Measurements from ENCODE around the gene ACTL8.

The ACTL8 gene

DNA sequence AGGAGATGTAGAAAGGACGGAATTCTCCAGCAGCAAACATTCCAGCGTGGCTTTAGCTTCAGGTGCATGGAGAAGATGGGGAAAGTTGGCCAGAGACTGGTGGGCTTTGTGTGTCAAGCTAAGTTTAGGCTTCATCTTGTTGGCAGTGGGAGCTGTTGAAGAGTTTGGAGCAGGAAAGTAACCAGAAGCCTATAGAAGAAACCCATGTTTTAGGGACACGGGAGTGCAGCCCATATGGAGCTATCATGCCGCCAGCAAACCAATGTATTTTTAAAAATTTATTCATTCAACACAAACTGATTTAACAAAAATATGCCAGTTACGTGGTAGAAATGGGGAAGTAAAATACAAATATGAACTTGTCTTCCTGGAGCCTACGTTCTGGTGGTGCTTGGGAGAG lies 53.7 kb downstream of the ACTL8 start:
- DNase-seq = no peak

GRCh38 chr1:17810668-17811067 lies 55.5 kb downstream of the ACTL8 start:
- DNase-seq = no peak

DNA sequence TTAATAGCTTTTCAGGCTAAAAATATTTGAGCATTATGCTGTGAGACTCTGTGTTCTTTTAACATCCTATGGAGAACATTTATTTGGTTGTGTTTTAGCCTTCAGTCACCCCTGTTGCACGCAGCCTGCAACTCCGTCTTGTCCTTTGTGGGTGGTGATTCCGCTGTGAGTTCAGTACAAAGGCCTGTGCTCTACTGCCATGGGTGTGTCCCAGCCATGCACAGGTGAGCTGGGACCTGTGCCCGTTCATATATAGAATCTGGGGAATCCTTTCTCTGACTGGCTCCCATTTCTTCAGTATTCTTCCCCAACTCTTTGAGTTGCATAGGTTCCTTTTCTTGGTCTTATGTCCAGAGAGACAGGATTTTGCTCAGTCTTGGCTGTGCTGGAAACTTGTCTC lies 61.4 kb downstream of the ACTL8 start:
- DNase-seq = no peak

GRCh38 chr1:17819129-17819802 lies 64.1 kb downstream of the ACTL8 start:
- DNase-seq = no peak

- no peak for DNase-seq
Observed at GRCh38 chr1:17820198-17820597, 65.1 kb downstream of the ACTL8 start.

- no peak for DNase-seq
Observed at GRCh38 chr1:17822741-17823426, 67.8 kb downstream of the ACTL8 start.

DNA sequence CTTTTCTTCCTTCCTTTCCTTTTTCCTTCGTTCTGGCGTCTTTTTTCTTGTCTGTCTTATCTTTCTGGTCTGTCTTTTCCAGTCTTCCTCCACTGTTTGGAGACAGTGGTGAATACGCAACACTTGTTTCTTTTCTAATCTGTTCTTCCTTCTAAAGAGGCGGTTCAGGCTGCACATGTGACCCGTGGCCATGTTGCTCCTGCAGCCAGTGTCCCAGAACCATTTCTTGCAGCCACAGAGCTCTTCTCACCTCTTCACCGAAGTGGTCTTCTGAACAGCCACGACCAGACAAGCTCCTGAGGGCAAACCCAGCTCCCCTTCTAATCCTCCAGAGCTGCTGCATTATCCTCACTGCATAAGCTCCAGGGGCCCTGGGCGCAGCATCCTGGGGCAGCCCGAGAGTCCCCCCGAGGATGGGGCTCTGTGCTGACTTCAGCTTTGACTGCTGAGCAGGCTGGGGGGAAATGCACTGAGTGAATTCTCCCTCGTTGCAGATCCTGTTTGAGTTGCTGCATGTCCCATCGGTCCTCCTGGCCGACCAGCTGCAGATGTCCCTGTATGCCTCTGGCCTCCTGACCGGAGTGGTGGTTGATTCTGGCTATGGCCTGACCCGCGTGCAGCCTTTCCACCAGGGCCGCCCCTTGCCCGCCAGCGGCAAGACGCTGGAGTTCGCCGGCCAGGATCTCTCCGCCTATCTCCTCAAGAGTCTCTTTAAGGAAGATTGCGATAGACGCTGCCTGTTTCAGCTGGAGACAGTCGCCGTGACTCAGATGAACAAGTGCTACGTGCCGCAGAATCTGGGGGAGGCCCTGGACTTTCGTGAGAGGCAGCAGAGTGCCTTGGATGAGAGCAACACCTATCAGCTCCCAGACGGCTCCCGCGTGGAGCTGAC lies 70.4 kb downstream of the ACTL8 start:
- no peak for DNase-seq

GRCh38 chr1:17826165-17826488 lies 71.0 kb downstream of the ACTL8 start:
- DNase-seq = no peak

- no peak for DNase-seq
Observed at GRCh38 chr1:17828991-17829390, 73.9 kb downstream of the ACTL8 start.

- no peak for DNase-seq
Observed at GRCh38 chr1:17829579-17829978, 74.4 kb downstream of the ACTL8 start.

DNA sequence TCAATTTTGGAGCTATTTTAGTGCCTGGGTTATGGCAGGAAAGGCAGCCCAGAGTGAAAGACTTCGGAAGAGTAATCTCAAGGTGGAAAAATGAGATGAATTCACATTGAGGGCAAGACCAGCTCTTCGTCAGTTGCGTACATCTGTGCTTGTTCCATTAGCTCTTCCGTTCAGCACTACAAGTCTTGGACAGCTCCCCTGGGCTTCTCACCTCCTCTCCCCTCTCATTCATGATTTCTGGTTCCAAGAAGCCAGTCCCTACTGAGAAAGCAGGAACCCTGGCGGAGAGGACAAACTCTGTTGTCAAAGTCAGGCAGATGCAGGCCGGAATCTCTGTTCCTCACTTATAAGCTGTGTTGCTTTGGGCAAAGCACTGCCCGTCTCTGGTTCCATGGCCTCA lies 76.5 kb downstream of the ACTL8 start:
- no peak for DNase-seq

DNA sequence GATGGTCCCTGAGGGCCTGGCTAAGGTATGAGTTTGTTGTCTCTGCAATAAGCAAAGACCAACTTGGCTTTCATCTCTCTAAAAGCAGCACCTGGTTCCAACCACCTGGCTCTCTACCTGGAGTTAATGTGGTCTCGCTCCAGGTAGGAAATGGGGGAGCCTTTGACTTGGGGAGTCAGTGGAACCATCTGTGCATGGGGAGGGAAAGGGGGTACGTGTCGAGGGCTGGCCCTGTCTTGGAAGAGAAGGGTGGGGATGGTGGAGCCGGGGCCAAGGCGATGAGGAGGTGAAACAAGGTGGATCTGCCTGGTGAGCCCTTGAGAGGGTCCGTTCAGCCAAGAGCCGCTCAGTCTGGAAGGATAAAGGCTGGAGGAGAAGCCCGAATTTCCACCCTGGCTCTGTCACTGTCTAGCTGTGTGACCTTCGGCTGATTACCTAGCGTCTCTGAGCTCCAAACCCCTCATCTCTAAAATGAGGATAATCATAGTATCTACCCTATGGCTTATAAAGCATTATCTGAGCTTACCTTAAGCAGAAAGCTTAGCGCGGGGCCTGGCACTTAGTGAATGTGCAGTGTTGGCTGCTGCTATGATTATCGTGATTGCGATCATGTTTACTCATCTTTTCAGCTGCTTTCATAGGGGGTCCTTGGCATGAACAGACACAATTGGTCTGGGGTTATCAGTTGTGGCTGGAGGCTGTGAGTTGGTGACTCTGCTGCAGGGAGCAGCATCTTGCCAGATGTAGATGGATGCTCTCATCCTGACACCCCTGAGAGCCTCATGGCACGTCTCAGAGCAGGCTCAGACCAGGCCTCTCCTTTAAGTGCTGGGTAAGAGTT lies 78.7 kb downstream of the ACTL8 start:
- DNase-seq = no peak

- DNase-seq = no peak
Observed at GRCh38 chr1:17834561-17835100, 79.5 kb downstream of the ACTL8 start.

- DNase-seq = no peak
Observed at GRCh38 chr1:17837233-17838030, 82.3 kb downstream of the ACTL8 start.

DNA sequence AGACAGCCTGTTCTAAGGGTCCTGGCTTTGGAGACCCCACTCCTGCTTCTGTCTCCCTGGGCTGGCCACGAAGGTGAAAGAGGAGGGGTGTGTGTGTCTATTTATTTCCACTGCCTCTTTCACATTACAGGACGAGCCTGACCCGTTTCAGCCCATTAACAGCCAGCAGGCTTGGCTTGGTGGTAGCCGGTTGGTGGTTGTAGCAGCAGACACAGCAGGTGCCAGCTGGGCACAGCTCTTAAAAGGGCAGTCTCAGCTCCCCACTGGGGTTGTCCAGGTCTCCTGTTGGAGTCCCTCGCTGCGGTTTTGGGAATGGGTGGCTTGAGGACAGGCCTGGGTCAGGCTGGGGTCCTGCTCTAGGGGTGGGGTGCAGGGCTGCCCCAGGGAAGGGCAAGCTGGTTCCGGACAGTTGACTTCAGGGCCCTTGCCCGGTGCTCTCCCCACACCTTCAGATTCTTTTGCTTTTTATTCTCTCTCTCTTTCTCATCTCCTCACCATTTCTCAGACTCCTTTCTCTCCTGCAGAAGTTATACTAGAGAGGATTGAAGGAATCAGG lies 84.6 kb downstream of the ACTL8 start:
- DNase-seq = no peak

DNA sequence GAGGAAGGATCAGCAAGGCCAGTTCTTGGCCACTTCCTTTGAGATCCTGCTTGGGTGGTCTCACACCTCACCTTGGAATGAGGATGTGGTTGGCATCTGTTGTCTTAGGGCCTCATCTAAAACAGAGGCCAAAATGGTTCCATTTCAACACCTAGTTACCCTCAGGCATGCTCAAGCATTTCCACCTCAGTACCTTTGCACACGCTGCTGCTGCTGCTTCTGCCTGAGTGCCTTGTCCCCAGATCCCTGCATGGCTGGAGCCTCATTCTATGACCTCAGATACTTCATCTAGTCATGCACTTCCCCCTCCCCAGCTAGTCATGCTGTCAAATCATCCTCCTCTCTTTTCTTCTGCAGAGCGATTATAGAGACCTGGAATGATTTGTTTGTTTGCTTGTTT lies 86.8 kb downstream of the ACTL8 start:
- DNase-seq = no peak

- DNase-seq = no peak
Observed at GRCh38 chr1:17842686-17843085, 87.6 kb downstream of the ACTL8 start.

- DNase-seq = no peak
Observed at GRCh38 chr1:17844185-17844826, 89.2 kb downstream of the ACTL8 start.

DNA sequence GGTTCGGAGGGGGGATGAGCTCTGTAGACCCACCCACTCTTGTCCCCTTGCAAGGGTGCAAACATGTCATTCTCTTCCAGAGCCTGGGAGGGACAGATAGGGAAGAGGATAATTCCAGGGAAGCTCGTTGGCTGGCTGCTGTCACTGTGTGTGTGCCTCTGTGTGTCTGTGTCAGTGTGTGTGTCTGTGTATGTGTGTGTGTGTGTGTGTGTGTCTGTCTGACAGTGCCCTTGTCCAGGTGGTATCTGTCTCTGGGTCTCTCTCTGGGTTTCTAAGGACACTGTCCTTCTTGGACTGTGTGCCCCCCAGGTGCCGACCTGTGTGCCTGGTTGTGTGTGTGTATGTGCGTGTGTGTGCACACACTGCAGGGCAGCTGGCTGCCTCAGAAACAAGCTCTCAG lies 90.5 kb downstream of the ACTL8 start:
- no peak for DNase-seq

GRCh38 chr1:17846341-17846740 lies 91.2 kb downstream of the ACTL8 start:
- DNase-seq = no peak

DNA sequence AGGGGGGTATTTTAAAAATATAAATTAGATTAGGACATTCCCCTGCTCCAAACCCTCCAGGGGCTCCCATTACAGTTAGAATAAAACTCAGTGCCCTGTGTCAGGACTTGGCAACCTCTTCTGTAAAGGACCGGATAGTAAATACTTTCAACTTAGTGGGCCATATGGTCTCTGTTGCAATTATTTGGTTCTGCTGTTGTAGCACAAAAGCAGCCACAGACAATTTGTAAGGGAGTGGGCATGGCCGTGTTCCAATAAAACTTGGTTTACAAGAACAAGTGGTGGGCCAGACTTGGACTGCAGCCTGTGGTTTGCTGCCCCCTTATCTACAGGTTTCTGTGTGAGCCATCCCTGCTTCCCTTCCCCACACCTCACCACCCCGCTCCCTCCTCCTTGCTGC lies 92.0 kb downstream of the ACTL8 start:
- DNase-seq = no peak

Data from CD4-positive, alpha-beta T cell treated with Interleukin-4 for 4 hours (primary cell).